GM23338 (cell line): ENCODE measurements around the gene TDRD7. TPM values are rescaled to one million over a fixed set of nuclear protein-coding genes. Genes with fewer than 3 reads are reported as not detected.

Experiments used
- ATAC-seq: fragments of 200-7000 bp; cut with Tn5 transposase; 3 replicates; pipeline ENCODE4 v1.9.1; 2020
- DNase-seq: peaks from one replicate; pipeline ENCODE4 v3.0.0-alpha.2; 2015; ENCODE audit warnings: low spot score
- H2AFZ ChIP-seq: fragments of 200-600 bp; sonication (generic); 2 replicates; pipeline ENCODE4 v1.8.0; 2016; ENCODE audit warnings: antibody characterized with exemption, mild to moderate bottlenecking, moderate library complexity
- H3F3A ChIP-seq: fragments of 200-600 bp; sonication (generic); replicated peaks from 2 replicates; pipeline ENCODE4 v1.8.0; 2017; ENCODE audit warnings: antibody characterized with exemption, mixed run types, low read depth
- H3K27ac ChIP-seq: fragments of 200-600 bp; sonication (generic); 2 replicates; pipeline ENCODE4 v1.6.1; 2016; ENCODE audit warnings: low read depth
- H3K27me3 ChIP-seq: fragments of 200-600 bp; sonication (generic); 2 replicates; pipeline ENCODE4 v1.8.0; 2016; ENCODE audit warnings: mild to moderate bottlenecking, mixed run types, moderate library complexity; ENCODE audit not compliant: insufficient read depth
- H3K36me3 ChIP-seq: fragments of 200-600 bp; sonication (generic); 2 replicates; pipeline ENCODE4 v1.8.0; 2016; ENCODE audit warnings: mild to moderate bottlenecking; ENCODE audit not compliant: insufficient read depth
- H3K4me1 ChIP-seq: fragments of 200-600 bp; sonication (generic); 2 replicates; pipeline ENCODE4 v1.8.0; 2016; ENCODE audit warnings: mild to moderate bottlenecking, moderate library complexity; ENCODE audit not compliant: insufficient read depth
- H3K4me2 ChIP-seq: fragments of 200-600 bp; sonication (generic); 2 replicates; pipeline ENCODE4 v1.7.1; 2017; ENCODE audit warnings: mixed run types
- H3K4me3 ChIP-seq: fragments of 200-600 bp; sonication (generic); 2 replicates; pipeline ENCODE4 v1.6.1; 2016; ENCODE audit warnings: mixed run types
- H3K79me2 ChIP-seq: fragments of 200-600 bp; sonication (generic); replicated peaks from 2 replicates; pipeline ENCODE4 v1.8.0; 2017; ENCODE audit warnings: mild to moderate bottlenecking; ENCODE audit not compliant: insufficient read depth
- H3K9me2 ChIP-seq: fragments of 200-600 bp; sonication (generic); 2 replicates; pipeline ENCODE4 v1.8.0; 2017; ENCODE audit not compliant: insufficient read depth
- H4K20me1 ChIP-seq: fragments of 200-600 bp; sonication (generic); replicated peaks from 2 replicates; pipeline ENCODE4 v1.8.0; 2017; ENCODE audit warnings: mild to moderate bottlenecking; ENCODE audit not compliant: insufficient read depth
- H3K27ac Mint-ChIP-seq: 2 replicates; pipeline ENCODE4 v1.8.0; 2020; ENCODE audit warnings: inconsistent platforms, mild to moderate bottlenecking, moderate library complexity, mixed read lengths
- H3K27me3 Mint-ChIP-seq: 3 replicates; pipeline ENCODE4 v1.8.0; 2022; ENCODE audit warnings: low read depth, mild to moderate bottlenecking, moderate library complexity, mixed read lengths, inconsistent platforms; ENCODE audit not compliant: insufficient read depth, poor library complexity
- H3K36me3 Mint-ChIP-seq: 3 replicates; pipeline ENCODE4 v1.8.0; 2021; ENCODE audit warnings: low read depth, mild to moderate bottlenecking, inconsistent platforms, moderate library complexity, mixed read lengths
- H3K4me1 Mint-ChIP-seq: 3 replicates; pipeline ENCODE4 v1.8.0; 2020; ENCODE audit warnings: mild to moderate bottlenecking, inconsistent platforms, mixed read lengths
- H3K4me3 Mint-ChIP-seq: 3 replicates; pipeline ENCODE4 v1.8.0; 2021; ENCODE audit warnings: moderate library complexity, mild to moderate bottlenecking, inconsistent platforms, mixed read lengths
- H3K9me3 Mint-ChIP-seq: 3 replicates; pipeline ENCODE4 v1.8.0; 2020; ENCODE audit warnings: moderate library complexity, mild to moderate bottlenecking, inconsistent platforms, mixed read lengths
- EZH2phosphoT487 ChIP-seq: fragments of 200-600 bp; sonication (generic); IDR thresholded peaks from one replicate; pipeline ENCODE4 v1.8.1; 2018; ENCODE audit warnings: antibody characterized with exemption; ENCODE audit not compliant: unreplicated experiment
- JUNB ChIP-seq: IDR thresholded peaks from one replicate; pipeline ENCODE4 v1.6.1; 2016; ENCODE audit warnings: antibody characterized with exemption; ENCODE audit not compliant: unreplicated experiment
- REST ChIP-seq: IDR thresholded peaks from one replicate; pipeline ENCODE4 v1.6.1; 2018; ENCODE audit warnings: antibody characterized with exemption; ENCODE audit not compliant: unreplicated experiment
- STAT1 ChIP-seq: IDR thresholded peaks from one replicate; pipeline ENCODE4 v1.6.1; 2016; ENCODE audit warnings: antibody characterized with exemption; ENCODE audit not compliant: unreplicated experiment
- ZNF331 ChIP-seq: fragments of 250-450 bp; sonication (Bioruptor Pico); IDR thresholded peaks from 2 replicates; pipeline ENCODE4 v1.5.0; 2020; ENCODE audit warnings: low read depth, mild to moderate bottlenecking, moderate library complexity
- ZNF462 ChIP-seq: fragments of 250-450 bp; sonication (Bioruptor Pico); IDR thresholded peaks from 2 replicates; pipeline ENCODE4 v1.5.0; 2020; ENCODE audit warnings: mild to moderate bottlenecking, moderate library complexity
- polyA plus RNA-seq: library from polyadenylated mRNA; unstranded; fragments of >200 nt; fragmentation: Nextera tagmentation; extraction: Ambion mirVana; gene quantifications from 2 replicates; pipeline ENCODE4 v1.2.1, GENCODE V29; 2016
- total RNA-seq: library from RNA; depleted of rRNA; stranded (reverse); fragments of >200 nt; shearing (Covaris generic); gene quantifications from 2 replicates; pipeline ENCODE4 v1.2.3, GENCODE V29; 2014
- TF ChIP-seq, protein P1 (sequence below): IDR thresholded peaks from 2 replicates; pipeline ENCODE4 v1.6.1; 2016; ENCODE audit warnings: antibody characterized with exemption

Gene TDRD7
- total and polyA plus RNA-seq, 2 experiments from 2014 or later: 1.7 to 3.1 TPM

DNA sequence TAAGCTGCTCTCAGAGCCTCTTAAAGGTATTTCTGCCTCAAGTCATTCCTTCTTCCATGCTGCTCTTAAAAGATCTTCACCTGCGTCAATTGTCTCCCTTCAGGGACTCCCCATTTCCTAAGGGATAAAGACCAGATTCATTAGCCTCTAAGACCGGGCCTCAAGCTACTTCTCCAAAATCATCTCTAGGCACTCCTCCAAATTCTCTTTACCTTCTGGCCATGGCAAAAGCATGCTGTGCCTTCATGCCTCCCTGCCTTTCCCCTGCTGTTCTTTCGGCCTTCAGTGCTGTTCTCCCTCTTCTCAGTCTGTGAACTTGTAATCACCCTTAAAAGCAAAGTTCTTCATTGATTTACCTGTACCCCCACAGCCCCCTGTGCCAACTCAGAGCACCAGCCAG, 93.9 kb downstream of the TDRD7 start (continued):
- TF ChIP-seq ZNF462 (CRISPR knock-in tag): no peak

- DNase-seq (no peak), ATAC-seq (no peak)
- no peaks in the 10 kb centered on the region for H3K9me2 ChIP-seq
- H3K36me3 ChIP-seq: no peaks in the 10 kb centered on the region
- no peaks in the 10 kb centered on the region for H3K79me2 ChIP-seq
- no peaks in the 10 kb centered on the region for H4K20me1 ChIP-seq
- H3K4me3 ChIP-seq: no peak overlapping the region
- Mint-ChIP-seq H3K27ac (no peak overlapping the region), H3K9me3 (no peaks in the 10 kb centered on the region), H3K36me3 (no peaks in the 10 kb centered on the region; the same call in 2 of the 3 replicates), H3K4me3 (no peak overlapping the region), H3K27me3 (peaks cover 25% of the 10 kb centered on the region), H3K4me1 (peaks cover 6% of the 10 kb centered on the region)
- H3K27ac ChIP-seq: no peak overlapping the region
- H3F3A ChIP-seq: no peaks in the 10 kb centered on the region; the same call in 1 of the 2 replicates
- no peak overlapping the region for H2AFZ ChIP-seq
- peaks cover 54% of the 10 kb centered on the region for H3K27me3 ChIP-seq
- H3K4me1 ChIP-seq: peaks cover 7% of the 10 kb centered on the region; the same call in 1 of the 2 replicates
- no peak overlapping the region for H3K4me2 ChIP-seq
- TF ChIP-seq EZH2phosphoT487 (no peak), STAT1 (no peak), JUNB (no peak), ZNF331 (no peak), REST (no peak)
- TF ChIP-seq, protein P1, sequence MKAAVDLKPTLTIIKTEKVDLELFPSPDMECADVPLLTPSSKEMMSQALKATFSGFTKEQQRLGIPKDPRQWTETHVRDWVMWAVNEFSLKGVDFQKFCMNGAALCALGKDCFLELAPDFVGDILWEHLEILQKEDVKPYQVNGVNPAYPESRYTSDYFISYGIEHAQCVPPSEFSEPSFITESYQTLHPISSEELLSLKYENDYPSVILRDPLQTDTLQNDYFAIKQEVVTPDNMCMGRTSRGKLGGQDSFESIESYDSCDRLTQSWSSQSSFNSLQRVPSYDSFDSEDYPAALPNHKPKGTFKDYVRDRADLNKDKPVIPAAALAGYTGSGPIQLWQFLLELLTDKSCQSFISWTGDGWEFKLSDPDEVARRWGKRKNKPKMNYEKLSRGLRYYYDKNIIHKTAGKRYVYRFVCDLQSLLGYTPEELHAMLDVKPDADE: no peak
These were observed 94.4 kb downstream of the TDRD7 start for GRCh38 chr9:97506306-97506705.
